HepG2 (cell line): ENCODE results near the gene QRSL1. TPM values are rescaled to one million over a fixed set of nuclear protein-coding genes. Genes with fewer than 3 reads are reported as not detected.

Experiments used
- ATAC-seq: fragments of 200-7000 bp; cut with Tn5 transposase; 3 replicates; pipeline ENCODE4 v1.9.1; 2020; ENCODE audit warnings: mild to moderate bottlenecking, moderate library complexity
- BruUV-seq: library from RNA; stranded (reverse); fragments of 400-500 nt; replicated peaks from 2 replicates; lab custom pipeline; 2021; lab: Mats Ljungman, UMichigan
- CTCF ChIA-PET: fragments of 300-600 bp; formaldehyde crosslinking; extraction: SDS; loops from one replicate; lab custom pipeline; 2021; ENCODE audit warnings: low total read pairs, inconsistent platforms, low intra/inter-chr PET ratio; lab: Yijun Ruan, JAX
- POLR2A ChIA-PET: fragments of 350-600 bp; sonication (Branson Sonifier 250); formaldehyde crosslinking; loops from one replicate; lab custom pipeline; 2020; ENCODE audit warnings: antibody characterized with exemption, inconsistent platforms; lab: Yijun Ruan, JAX
- DNase-seq: peaks from one replicate; pipeline ENCODE4 v3.0.0-alpha.2; 2015; ENCODE audit warnings: low spot score
- FAIRE-seq: peaks from 3 replicates; lab custom pipeline; 2011; peaks lifted over from hg19 to GRCh38; lab: Jason Lieb, UNC
- H2AFZ ChIP-seq: one replicate; pipeline ENCODE4 v1.6.1; 2011; ENCODE audit warnings: low read length, inconsistent platforms
- H3K27ac ChIP-seq: fragments of 300-600 bp; 3 replicates; pipeline ENCODE4 v1.8.0; 2011; ENCODE audit warnings: mixed run types, mild to moderate bottlenecking, mixed read lengths, low read length, inconsistent platforms; ENCODE audit not compliant: insufficient read depth; ENCODE audit errors: extremely low read length
- H3K27me3 ChIP-seq, 2 experiments: fragments of 200-600 bp in 1 of 2; 2 replicates in 1 of 2; 3 replicates in 1 of 2; pipeline versions ENCODE4 v1.6.0 to v1.8.0; 2011; ENCODE audit warnings: low read length in 2 of 2, mild to moderate bottlenecking in 2 of 2, moderate library complexity in 2 of 2, inconsistent platforms in 1 of 2; ENCODE audit not compliant: insufficient read depth in 2 of 2, control insufficient read depth in 1 of 2
- H3K36me3 ChIP-seq, 2 experiments: fragments of 200-600 bp in 1 of 2; replicated peaks in 1 of 2; 2 replicates in 1 of 2; 3 replicates in 1 of 2; pipeline versions ENCODE4 v1.5.1 to v1.8.0; 2011; ENCODE audit warnings: low read length in 2 of 2, inconsistent platforms in 1 of 2; ENCODE audit not compliant: insufficient read depth in 2 of 2, control insufficient read depth in 1 of 2
- H3K4me1 ChIP-seq: 2 replicates; pipeline ENCODE4 v1.5.1; 2012; ENCODE audit warnings: low read length, inconsistent platforms; ENCODE audit not compliant: insufficient read depth
- H3K4me2 ChIP-seq: 2 replicates; pipeline ENCODE4 v1.6.0; 2011; ENCODE audit warnings: low read depth, low read length, inconsistent platforms
- H3K4me3 ChIP-seq, 3 experiments: fragments of 200-600 bp in 1 of 3; sonication (generic), shearing (Covaris generic) in 1 of 3; replicated peaks in 1 of 3; 2 replicates each; pipeline ENCODE4 v1.5.1; 2011 to 2016; ENCODE audit warnings: low read length in 3 of 3, inconsistent platforms in 2 of 3, low read depth in 2 of 3, mild to moderate bottlenecking in 2 of 3, control low read depth in 1 of 3, mixed read lengths in 1 of 3; ENCODE audit not compliant: insufficient read depth in 1 of 3
- H3K79me2 ChIP-seq: one replicate; pipeline ENCODE4 v1.6.1; 2011; ENCODE audit warnings: low read length, inconsistent platforms; ENCODE audit not compliant: insufficient read depth
- H3K9ac ChIP-seq: 2 replicates; pipeline ENCODE4 v1.6.0; 2011; ENCODE audit warnings: mild to moderate bottlenecking, low read depth, low read length, inconsistent platforms; ENCODE audit not compliant: insufficient read depth
- H3K9me3 ChIP-seq: 2 replicates; pipeline ENCODE4 v1.5.1; 2012; ENCODE audit warnings: mild to moderate bottlenecking, low read length
- H4K20me1 ChIP-seq: 2 replicates; pipeline ENCODE4 v1.6.0; 2011; ENCODE audit warnings: inconsistent platforms, mild to moderate bottlenecking, low read length, moderate library complexity; ENCODE audit not compliant: insufficient read depth
- ARID5B ChIP-seq: IDR thresholded peaks from 2 replicates; pipeline ENCODE4 v1.4.0; 2020; ENCODE audit warnings: mild to moderate bottlenecking, missing genetic modification reagents
- ARNTL ChIP-seq: sonication (generic); formaldehyde crosslinking; IDR thresholded peaks from 2 replicates; pipeline ENCODE4 v1.4.0; 2020; ENCODE audit warnings: mild to moderate bottlenecking, missing genetic modification reagents
- BHLHE40 ChIP-seq: IDR thresholded peaks from 2 replicates; pipeline ENCODE4 v1.6.1; 2011; ENCODE audit warnings: low read length, improper control_type of control experiment
- GZF1 ChIP-seq: sonication (generic); formaldehyde crosslinking; IDR thresholded peaks from 2 replicates; pipeline ENCODE4 v1.5.1; 2020; ENCODE audit warnings: mild to moderate bottlenecking, missing genetic modification reagents
- MXD4 ChIP-seq: IDR thresholded peaks from 2 replicates; pipeline ENCODE4 v1.6.1; 2016; ENCODE audit warnings: mild to moderate bottlenecking, missing biosample characterization, missing genetic modification reagents
- SRSF4 ChIP-seq: fragments of 200-400 bp; formaldehyde crosslinking; IDR thresholded peaks from one replicate; pipeline ENCODE4 v1.6.1; 2018; ENCODE audit warnings: mild to moderate bottlenecking, low read depth, low read length, moderate library complexity; ENCODE audit not compliant: poor library complexity, severe bottlenecking
- ZBTB3 ChIP-seq: sonication (generic); formaldehyde crosslinking; IDR thresholded peaks from 2 replicates; pipeline ENCODE4 v1.4.0; 2020; ENCODE audit warnings: low read depth, mild to moderate bottlenecking, moderate library complexity, missing genetic modification reagents, borderline replicate concordance
- ZNF558 ChIP-seq: sonication (generic); formaldehyde crosslinking; IDR thresholded peaks from 2 replicates; pipeline ENCODE4 v1.9.0; 2022; ENCODE audit warnings: mild to moderate bottlenecking, missing genetic modification reagents, borderline replicate concordance
- ZNF615 ChIP-seq: sonication (generic); formaldehyde crosslinking; IDR thresholded peaks from 2 replicates; pipeline ENCODE4 v1.5.0; 2020; ENCODE audit warnings: mild to moderate bottlenecking, missing genetic modification reagents, borderline replicate concordance
- ZNF800 ChIP-seq: sonication (generic); formaldehyde crosslinking; IDR thresholded peaks from 2 replicates; pipeline ENCODE4 v1.4.0; 2020; ENCODE audit warnings: missing genetic modification reagents
- WGBS: methylation state at CpG from one replicate; pipeline ENCODE4 v1.1.6; 2017; ENCODE audit warnings: low lambda C conversion rate; 5-methylcytosine and 5-hydroxymethylcytosine counted together
- in situ Hi-C: cut with HindIII; loops from 2 replicates; pipeline ENCODE4 v1.10.0; 2017; ENCODE audit warnings: low pct_unique_long_range_greater_than_20kb; ENCODE audit not compliant: extremely low pct_ligation_motif_present
- intact Hi-C: fragments of 100-400 bp; cut with micrococcal nuclease; formaldehyde crosslinking; loops from one replicate; pipeline ENCODE4 v1.10.0; 2022; ENCODE audit not compliant: unreplicated experiment
- polyA plus RNA-seq, 8 experiments: library from polyadenylated mRNA; depleted of rRNA in 3 of 8; stranded (reverse) in 7 of 8; unstranded in 1 of 8; fragments of >200 nt; fragmentation: Illumina TruSeq in 4 of 8; extraction: Trizol in 4 of 8; gene quantifications; 2 replicates each; pipeline versions ENCODE4 v1.2.1 to v1.2.3, GENCODE V29; 2011 to 2016; ENCODE audit warnings: low read depth in 4 of 8, missing spikeins in 1 of 8, mixed read lengths in 1 of 8; ENCODE audit not compliant: insufficient read depth in 1 of 8
- total RNA-seq, 5 experiments: library from RNA; depleted of rRNA; stranded (reverse); fragments of >200 nt; fragmentation: Illumina TruSeq; extraction: Trizol; gene quantifications; 2 replicates each; pipeline ENCODE4 v1.2.3, GENCODE V29; 2016; ENCODE audit warnings: low read depth in 1 of 5
- TF ChIP-seq, protein P1 (sequence below): sonication (generic); formaldehyde crosslinking; IDR thresholded peaks from 2 replicates; pipeline ENCODE4 v1.4.0; 2020; ENCODE audit warnings: missing genetic modification reagents
- TF ChIP-seq, protein P2 (sequence below): sonication (generic); formaldehyde crosslinking; IDR thresholded peaks from 2 replicates; pipeline ENCODE4 v1.9.0; 2021; ENCODE audit warnings: missing genetic modification reagents, mild to moderate bottlenecking, borderline replicate concordance

QRSL1 gene
- total and polyA plus RNA-seq, 2 of the 13 experiments (the other 11 are each of a cell fraction or from before 2014, with no cell fraction given), result 8.2 to 22.3 TPM

DNA sequence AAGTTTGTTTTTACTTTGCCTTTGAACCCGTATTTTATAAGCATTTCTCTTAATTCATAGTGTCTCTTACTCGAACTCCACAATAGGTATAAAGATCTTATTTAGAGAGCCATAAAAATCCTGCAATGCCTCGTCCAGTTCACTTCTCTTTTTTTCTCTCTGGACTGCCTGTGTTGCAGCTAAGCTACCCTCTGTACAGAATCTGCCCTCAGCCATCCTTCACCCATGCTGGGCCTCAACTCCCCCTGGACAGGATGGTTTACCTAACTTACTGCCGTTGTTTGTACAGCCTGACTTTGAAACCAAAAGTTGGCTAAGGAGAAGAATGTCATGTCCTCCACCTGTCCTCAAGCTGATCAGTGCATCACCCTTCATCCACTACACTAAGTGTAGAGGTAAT lies 10.4 kb downstream of the QRSL1 start (continued):
- TF ChIP-seq, protein P1, sequence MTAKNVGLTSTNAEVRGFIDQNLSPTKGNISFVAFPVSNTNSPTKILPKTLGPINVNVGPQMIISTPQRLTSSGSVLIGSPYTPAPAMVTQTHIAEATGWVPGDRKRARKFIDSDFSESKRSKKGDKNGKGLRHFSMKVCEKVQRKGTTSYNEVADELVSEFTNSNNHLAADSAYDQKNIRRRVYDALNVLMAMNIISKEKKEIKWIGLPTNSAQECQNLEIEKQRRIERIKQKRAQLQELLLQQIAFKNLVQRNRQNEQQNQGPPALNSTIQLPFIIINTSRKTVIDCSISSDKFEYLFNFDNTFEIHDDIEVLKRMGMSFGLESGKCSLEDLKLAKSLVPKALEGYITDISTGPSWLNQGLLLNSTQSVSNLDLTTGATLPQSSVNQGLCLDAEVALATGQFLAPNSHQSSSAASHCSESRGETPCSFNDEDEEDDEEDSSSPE, result no peak
- TF ChIP-seq ARNTL, result no peak
- no peak for TF ChIP-seq MXD4 (CRISPR knock-in tag)
- TF ChIP-seq GZF1 (CRISPR knock-in tag), result no peak

DNA sequence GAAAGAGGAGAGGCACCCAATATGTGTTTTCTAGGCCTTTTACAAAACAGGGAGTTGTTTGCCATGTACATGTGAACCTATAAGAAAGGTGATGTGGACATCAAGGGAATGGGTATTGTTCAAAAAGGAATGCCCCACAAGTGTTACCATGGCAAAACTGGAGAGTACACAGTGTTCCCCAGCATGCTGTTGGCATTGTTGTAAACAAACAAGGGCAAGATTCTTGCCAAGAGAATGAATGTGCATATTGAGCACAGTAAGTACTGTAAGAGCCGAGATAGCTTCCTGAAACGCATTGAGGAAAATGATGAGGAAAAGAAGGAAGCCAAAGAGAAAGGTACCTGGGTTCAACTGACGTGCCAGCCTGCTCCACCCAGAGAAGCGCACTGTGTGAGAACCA lies 13.1 kb downstream of the QRSL1 start:
- no peak overlapping the region for H3K27ac ChIP-seq
- TF ChIP-seq ZNF615 (no peak), ZNF800 (no peak), ZBTB3 (CRISPR knock-in tag) (no peak), BHLHE40 (no peak), ZNF558 (CRISPR knock-in tag) (no peak), ARID5B (no peak), SRSF4 (no peak)
- TF ChIP-seq, protein P2, sequence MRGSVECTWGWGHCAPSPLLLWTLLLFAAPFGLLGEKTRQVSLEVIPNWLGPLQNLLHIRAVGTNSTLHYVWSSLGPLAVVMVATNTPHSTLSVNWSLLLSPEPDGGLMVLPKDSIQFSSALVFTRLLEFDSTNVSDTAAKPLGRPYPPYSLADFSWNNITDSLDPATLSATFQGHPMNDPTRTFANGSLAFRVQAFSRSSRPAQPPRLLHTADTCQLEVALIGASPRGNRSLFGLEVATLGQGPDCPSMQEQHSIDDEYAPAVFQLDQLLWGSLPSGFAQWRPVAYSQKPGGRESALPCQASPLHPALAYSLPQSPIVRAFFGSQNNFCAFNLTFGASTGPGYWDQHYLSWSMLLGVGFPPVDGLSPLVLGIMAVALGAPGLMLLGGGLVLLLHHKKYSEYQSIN (CRISPR knock-in tag), result no peak

More for the DNA sequence above, 13.1 kb downstream of the QRSL1 start:
- intact Hi-C loops (no loop called here), in situ Hi-C loops (no loop called here)
- peaks cover 9% of the 10 kb centered on the region; the same call in 1 of the 2 replicates for H3K4me1 ChIP-seq
- no peak overlapping the region for H3K4me2 ChIP-seq
- FAIRE-seq (no peak), ATAC-seq (no peak), DNase-seq (no peak)
- no peak overlapping the region for H3K4me3 ChIP-seq
- H4K20me1 ChIP-seq, result no peaks in the 10 kb centered on the region
- ChIA-PET CTCF (no interaction called here), POLR2A (no interaction called here)
- no TSS peak for BruUV-seq
- no peak overlapping the region for H2AFZ ChIP-seq
- no peaks in the 10 kb centered on the region for H3K27me3 ChIP-seq
- no peaks in the 10 kb centered on the region for H3K9me3 ChIP-seq
- 97% methylated on average over 4 of the region's 4 CpGs for WGBS
- peaks cover 5 to 52% of the 10 kb centered on the region in 2 experiments; a peak in 4 of 5 replicates for H3K36me3 ChIP-seq
- H3K9ac ChIP-seq, result no peak overlapping the region
- H3K79me2 ChIP-seq, result peaks cover 12% of the 10 kb centered on the region
